NOMO-1 treated with dmso at 0.1 percent for 144 hours (cell line): ENCODE measurements around the gene HOXA9.

Experiments used
- DNase-seq: peaks from one replicate; lab custom pipeline; 2025; ENCODE audit not compliant: unreplicated experiment; lab: John Stamatoyannopoulos, UW

HOXA9 gene

GRCh38 chr7:27188386-27189294 is 23.3 kb upstream of the HOXA9 start:
- DNase-seq = peak; percentile 63

GRCh38 chr7:27187475-27188385 is 22.4 kb upstream of the HOXA9 start:
- no peak for DNase-seq

GRCh38 chr7:27186668-27187474 is 21.5 kb upstream of the HOXA9 start:
- DNase-seq = no peak

GRCh38 chr7:27185854-27186667 is 20.7 kb upstream of the HOXA9 start:
- no peak for DNase-seq

GRCh38 chr7:27185013-27185853 is 19.9 kb upstream of the HOXA9 start, which contains the start of gene HOXA11:
Gene HOXA11, minus strand, starts transcription at chr7:27185232. Its CDS starts 88 bp downstream, at chr7:27185144.
- DNase-seq = peak; percentile 85

GRCh38 chr7:27184337-27185012 is 19.1 kb upstream of the HOXA9 start:
- no peak for DNase-seq

- DNase-seq = no peak
Observed at GRCh38 chr7:27183682-27184336, 18.5 kb upstream of the HOXA9 start.

- DNase-seq = no peak
Observed at GRCh38 chr7:27182861-27183681, 17.7 kb upstream of the HOXA9 start.

- DNase-seq = no peak
Observed at GRCh38 chr7:27182285-27182841, 17.0 kb upstream of the HOXA9 start.

GRCh38 chr7:27181795-27182275 is 16.5 kb upstream of the HOXA9 start:
- DNase-seq = no peak

GRCh38 chr7:27180431-27181420 is 15.4 kb upstream of the HOXA9 start:
- no peak for DNase-seq

GRCh38 chr7:27179503-27180430 is 14.4 kb upstream of the HOXA9 start:
- DNase-seq = peak; percentile 74

GRCh38 chr7:27179030-27179429 is 13.7 kb upstream of the HOXA9 start:
- DNase-seq = no peak

- no peak for DNase-seq
Observed at GRCh38 chr7:27178366-27178765, 13.0 kb upstream of the HOXA9 start.
